GM19035 (cell line): ENCODE measurements around the gene CALR3.

Source experiments
- ATAC-seq: cut with Tn5 transposase; IDR thresholded peaks from one replicate; pipeline ENCODE4 v1.9.1; 2021; ENCODE audit not compliant: unreplicated experiment

CALR3 gene

DNA sequence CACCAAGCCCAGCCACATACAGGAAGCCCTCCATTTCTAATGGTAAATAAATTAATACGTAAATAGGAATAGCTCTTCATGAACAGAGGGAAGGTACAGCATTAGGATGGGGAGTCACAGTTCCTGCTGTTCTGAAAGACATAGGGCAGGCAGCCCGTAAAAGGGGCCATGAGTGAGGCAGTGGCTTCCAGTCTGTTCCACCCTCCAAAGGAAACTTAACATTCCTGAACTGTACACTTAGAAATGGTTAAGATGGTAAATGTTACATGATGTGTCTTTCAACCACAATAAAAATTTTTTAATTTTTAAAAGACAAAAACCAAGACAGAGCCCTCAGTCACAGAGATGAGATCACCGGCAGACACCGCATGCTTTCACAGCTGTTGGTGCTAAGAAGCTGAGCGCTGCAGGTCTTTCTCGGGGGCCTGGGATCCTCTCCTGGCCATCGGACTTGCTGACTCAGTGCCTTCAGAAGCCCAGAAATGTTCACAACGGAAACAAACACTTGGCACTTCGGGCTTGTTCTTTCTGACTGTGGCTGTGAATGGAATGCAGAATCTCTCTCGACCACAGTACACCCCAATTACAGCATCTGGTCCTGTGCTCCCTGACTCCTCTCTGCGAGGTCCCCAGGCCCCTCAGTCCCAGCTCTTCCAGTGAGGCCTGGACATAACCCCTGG, 60.6 kb downstream of the CALR3 start:
- ATAC-seq, result no peak

DNA sequence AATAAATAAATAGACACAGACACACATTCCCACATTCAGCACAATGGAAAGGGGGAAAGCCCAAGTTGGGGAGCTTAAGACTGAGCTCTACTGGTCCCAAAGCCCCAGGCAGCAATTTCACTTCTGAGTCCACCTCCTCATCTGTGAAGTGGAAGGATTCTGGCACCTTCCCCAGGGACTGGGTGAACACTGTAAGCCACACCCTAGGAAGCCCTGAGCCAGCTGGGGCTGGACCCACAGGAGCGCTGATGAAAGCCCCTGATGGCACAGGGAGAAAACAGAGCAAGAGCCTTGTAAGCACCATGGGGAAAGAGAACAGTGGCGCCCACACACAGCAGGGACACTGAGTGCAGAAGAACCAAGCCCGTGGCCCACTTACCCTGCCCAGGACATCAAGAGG, 62.0 kb downstream of the CALR3 start:
- no peak for ATAC-seq

DNA sequence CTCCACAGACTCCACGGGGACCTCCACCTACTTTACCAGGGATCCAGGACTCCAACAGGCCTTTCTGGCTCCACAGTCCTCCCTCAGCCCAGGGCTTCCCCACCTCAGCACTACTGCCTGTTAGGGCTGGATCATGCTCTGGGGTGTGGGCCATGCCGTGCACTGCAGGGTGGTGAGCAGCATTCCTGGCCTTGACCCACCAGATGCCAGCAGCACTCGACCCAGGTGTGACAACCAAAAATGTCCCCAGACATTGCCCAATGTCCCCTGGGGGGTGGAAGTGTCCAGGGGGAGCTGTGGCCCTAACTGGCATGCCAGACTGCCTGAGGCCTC, 66.2 kb downstream of the CALR3 start:
- no peak for ATAC-seq

DNA sequence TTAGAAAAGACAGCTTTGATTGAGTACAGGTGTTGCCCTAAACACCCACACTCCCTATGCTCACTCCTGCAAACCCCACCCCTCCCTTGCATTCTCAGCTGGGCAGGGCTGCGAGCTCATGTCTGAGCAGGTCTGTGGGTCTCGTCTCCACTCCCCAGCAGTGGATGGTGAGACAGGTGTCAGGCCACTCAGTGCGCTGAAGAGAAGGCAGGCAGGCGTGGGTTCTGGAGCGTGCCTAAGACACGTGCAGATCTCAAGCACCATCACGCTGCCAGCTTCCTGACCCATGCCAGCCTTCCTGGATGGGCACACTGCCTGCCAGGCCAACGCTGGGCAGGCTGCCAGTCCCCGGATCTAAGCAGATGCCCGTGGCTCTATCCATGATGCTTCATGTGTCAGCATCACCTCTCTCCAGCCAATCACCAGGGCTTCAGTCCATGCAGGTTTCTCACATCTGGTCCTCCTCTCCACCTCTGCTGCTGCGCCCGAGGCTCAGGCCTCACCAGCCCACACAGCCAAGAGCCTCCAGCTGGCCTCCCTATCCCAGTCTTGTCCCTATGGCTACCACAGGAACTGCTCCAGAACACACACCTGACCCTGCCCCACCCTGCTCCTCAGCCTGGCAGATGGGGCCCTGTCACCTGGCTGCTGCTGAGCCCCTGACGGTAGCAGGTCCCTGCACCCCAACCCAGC, 66.8 kb downstream of the CALR3 start:
- ATAC-seq, result no peak
